HFF-Myc (cell line): ENCODE data around the gene CTU2.

Source experiments
- DNase-seq: peaks from one replicate; pipeline ENCODE4 v3.0.0-alpha.2; 2011; ENCODE audit warnings: low read depth; ENCODE audit errors: extremely low read depth
- H3K4me3 ChIP-seq: replicated peaks from 2 replicates; pipeline ENCODE4 v1.5.1; 2011; ENCODE audit warnings: low read depth, mild to moderate bottlenecking, control low read depth, low read length
- CTCF ChIP-seq: IDR thresholded peaks from 2 replicates; pipeline ENCODE4 v1.5.1; 2012; ENCODE audit warnings: mild to moderate bottlenecking, low read depth, low read length, control low read depth; ENCODE audit errors: missing control alignments

The CTU2 gene

GRCh38 chr16:88724855-88725555, 18.7 kb downstream of the CTU2 start:
- DNase-seq, result no peak
- H3K4me3 ChIP-seq, result no peak overlapping the region
- no peak for TF ChIP-seq CTCF

- no peak overlapping the region for H3K4me3 ChIP-seq
- TF ChIP-seq CTCF, result no peak
- DNase-seq, result no peak
Measured at GRCh38 chr16:88725609-88726407, 19.5 kb downstream of the CTU2 start.

DNA sequence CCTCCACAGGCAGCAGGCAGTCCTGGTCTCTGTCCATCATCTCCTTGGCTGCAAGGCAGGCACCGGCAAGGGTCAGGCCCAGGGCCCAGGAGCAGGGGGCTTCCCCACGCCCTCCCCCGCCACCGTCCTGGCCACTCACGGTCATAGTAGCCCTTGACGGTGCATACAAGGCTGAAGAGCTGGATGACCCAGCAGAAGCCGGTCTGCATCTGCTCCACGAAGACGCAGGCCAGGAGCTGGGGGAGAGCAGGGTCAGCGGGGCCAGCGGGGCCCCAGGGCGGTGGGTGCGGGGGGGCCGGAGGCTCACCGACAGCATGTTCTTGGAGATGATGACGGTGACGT, 20.1 kb downstream of the CTU2 start:
- no peak for TF ChIP-seq CTCF
- no peak for DNase-seq
- H3K4me3 ChIP-seq, result no peak overlapping the region

DNA sequence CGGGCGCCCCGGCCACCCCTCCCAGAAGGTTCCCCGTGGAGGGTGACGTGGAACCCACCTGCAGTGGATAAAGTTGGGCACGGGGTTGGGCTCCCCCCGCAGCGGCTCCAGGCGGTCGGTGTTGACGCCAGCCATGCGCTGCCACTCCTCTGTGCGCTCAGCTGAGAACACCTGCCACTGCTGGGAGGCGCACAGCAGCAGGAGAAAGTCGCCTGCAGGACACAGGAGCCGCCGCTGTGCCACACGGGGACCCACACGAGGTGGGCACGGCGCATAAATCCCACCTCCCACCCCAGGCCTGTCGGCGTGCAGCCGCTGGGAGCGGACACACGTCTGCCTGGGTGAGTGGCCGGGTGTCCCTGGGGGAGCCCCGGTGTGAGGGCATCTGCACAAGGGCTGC, 20.7 kb downstream of the CTU2 start:
- no peak overlapping the region for H3K4me3 ChIP-seq
- DNase-seq, result no peak
- TF ChIP-seq CTCF, result no peak

GRCh38 chr16:88727871-88728270, 21.6 kb downstream of the CTU2 start:
- no peak overlapping the region for H3K4me3 ChIP-seq
- DNase-seq, result no peak
- no peak for TF ChIP-seq CTCF

GRCh38 chr16:88730632-88731607, 24.6 kb downstream of the CTU2 start:
- no peak for TF ChIP-seq CTCF
- no peak overlapping the region for H3K4me3 ChIP-seq
- no peak for DNase-seq
